Measurements from ENCODE around the gene MARCHF4.
"Not testable (repeated sequence)": the region's sequence is repeated elsewhere in the genome, so short reads cannot be mapped to it uniquely, and the experiment has no call there.

MARCHF4 gene

DNA sequence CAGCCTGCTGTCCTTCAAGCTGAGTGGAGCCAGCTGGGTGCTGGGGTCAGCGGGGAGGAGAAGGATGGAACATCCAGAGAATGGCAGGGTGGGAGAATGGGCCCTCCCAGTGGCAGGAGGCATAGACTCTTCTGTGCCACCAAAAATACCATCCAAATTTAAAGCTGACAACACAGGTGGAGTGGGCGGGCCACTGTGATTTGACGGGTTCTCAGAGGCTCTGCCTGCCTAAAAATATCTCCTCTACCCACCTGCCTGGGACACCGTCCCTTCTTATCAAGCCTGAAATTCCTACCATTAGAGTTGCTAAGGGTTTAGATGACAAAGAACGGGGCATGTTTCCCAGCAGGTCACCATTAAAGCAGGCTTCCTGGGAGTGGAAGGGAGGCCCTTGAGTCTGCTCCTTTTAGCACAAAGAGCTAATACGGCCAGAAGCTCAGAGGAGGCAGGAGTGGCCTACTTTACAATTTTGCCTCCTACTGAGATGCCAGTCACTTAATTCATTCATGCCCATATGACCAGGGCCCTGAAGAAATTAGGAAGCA, 19.8 kb upstream of the MARCHF4 start:
- DNase-seq = no peak

DNA sequence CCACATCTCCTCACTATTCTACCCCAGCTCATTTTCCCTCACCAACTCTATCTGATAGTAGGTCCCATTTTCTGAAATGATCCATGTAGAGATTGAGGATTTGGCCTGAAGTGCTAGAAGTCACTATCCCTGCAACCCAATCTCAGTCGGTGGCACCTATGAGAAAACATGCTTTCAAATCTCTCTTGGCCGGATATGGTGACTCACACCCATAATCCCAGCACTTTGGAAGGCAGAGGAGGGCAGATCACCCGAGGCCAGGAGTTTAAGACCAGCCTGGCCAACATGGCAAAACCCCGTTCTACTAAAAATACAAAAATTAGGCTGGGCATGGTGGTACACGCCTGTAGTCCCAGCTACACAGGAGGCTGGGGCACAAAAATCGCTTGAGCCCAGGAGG, 19.1 kb upstream of the MARCHF4 start:
- no peak for DNase-seq

DNA sequence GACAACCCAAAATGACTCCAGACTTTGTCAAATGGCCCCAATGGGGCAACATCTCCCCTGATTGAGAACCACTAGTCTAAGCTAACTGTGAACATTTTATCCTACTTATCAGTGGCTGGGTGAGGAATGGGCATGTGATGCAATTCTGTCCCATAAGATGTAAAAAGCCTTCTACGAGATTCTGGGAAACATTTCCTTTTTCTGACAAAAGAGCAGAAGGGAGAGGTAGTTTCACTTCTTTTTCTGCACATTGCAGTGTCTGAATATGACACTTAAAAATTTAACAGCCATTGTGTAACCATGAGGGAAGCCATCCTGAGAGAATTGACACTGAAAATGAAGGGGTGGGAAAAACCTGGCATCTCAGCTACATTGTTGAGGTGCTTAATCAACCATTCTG, 17.3 kb upstream of the MARCHF4 start:
- DNase-seq = no peak

DNA sequence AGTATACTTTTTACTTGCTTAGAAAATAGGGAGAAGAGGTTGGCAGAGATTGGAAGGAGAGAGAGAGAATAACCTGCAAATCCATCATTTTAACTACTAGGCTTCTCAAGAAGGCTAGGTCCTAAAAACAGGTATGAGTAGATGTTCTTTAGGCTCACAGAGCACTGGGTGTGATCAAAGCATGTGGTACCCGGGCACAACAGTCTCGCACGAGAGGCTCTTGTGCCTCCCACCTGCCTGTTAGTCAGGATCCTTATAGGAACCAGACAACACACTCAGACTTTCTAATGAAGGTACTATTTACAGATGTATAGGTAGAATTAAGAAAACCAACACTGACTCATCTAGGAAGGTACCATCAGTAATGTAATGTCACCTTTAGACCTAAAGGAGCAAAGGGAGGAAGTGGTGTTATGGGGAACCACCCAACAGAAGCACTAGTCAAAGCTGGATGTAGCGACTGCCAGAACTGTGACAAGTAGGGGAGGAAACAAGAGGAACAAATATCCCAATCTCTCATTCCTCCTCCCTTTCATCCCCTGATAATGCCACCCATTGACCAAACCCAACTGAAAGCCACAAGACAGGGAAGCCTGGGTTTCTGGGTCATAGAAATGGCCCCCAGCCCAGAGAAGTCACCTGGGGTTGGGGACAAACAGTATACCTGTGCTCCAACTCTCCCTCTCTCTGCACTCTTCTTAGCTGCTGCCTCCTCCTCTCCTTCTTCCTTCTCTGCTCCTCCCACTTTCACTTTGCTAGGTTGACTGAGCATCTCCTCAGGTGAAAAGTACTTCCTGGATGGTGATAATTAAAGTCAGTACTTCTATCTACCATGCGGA, 16.0 kb upstream of the MARCHF4 start:
- DNase-seq = no peak

DNA sequence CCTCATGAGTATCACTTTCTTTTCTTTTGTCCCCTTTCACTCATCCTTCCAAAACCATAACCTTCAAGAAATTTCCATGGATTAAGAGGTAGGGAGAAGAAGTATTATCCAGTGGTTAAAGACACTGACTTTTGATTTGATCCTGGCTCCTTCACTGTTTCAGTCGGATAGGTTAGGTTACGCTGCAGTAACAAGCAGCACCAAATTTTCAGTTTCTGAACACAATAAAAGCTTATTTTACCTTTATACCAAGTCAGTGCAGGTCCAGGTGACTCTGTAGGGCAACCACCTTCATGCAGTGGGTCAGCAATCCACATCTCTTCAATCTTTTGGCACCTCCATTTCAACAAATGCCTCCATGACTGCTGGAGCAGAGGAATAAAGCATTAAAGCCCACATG, 15.0 kb upstream of the MARCHF4 start:
- no peak for DNase-seq

DNA sequence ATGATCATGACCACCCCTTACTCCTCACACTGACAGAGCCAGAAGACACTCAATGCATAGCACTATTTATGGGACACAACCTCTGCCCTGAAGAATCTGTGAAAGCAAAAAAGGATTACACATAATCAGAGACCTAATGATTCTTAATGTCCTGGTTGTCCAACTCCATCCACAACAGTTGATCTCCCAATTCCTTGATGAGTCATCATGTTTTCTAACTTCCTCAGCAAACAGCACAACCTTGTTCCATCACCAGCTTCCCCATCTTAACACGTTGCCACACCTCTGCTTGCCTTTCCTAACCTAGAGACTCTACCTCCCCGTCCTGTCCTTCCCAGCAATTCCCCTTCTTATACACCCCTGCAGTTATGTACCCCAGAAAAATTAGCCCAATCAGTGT, 13.2 kb upstream of the MARCHF4 start:
- no peak for DNase-seq

DNA sequence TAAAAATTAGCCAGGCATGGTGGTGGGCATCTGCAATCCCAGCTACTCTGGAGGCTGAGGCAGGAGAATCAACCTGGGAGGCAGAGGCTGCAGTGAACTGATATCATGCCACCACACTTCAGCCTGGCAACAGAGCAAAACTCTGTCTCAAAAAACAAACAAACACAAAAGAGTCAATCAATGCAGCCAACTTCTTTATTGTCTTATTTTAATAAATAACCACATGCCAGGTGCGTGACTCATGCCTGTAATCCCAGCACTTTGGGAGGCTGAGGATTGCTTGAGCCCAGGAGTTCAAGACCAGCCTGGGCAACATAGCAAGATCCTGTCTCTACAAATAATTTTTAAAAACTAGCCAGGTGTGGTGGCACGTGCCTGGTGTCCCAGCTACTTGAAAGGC, 12.1 kb upstream of the MARCHF4 start:
- not testable (repeated sequence) for DNase-seq

DNA sequence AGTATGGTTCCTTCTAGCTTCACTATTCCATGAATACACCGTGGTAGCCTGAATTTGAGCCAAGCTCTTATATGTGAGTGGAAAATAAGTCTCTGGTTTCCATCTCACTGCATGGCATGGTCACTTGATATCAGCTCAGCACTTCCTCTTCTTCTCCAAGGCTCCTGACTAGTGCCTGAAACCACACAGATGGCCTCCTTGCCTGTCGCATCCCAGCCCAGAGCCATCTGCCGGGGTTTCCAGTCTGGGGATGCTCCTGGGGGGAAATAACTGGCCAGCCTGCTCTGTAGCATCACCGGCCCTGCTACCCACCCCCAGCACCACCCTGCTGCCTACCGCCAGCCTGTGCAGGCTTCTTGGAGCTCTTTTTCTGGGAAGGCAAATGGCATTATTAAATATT, 7.7 kb upstream of the MARCHF4 start:
- no peak for DNase-seq

DNA sequence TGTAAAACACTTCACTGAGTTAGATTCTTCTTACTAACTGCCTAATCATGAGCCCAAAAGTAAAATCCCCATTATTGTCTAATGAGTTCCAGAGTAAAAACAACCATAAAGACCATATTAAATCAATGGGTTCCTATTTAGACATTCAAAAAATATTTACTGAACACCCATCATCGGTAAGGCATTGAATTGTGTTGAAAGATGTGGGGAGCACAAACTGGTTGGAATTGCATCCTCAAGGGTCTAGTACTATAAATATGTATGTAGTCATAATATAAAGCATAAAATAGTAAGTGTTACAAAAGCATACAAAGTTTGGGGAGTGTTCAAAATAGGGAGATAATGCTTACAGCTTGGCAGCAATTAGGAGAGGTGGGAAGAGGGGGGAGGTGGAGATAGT, 3.0 kb upstream of the MARCHF4 start:
- DNase-seq = no peak

DNA sequence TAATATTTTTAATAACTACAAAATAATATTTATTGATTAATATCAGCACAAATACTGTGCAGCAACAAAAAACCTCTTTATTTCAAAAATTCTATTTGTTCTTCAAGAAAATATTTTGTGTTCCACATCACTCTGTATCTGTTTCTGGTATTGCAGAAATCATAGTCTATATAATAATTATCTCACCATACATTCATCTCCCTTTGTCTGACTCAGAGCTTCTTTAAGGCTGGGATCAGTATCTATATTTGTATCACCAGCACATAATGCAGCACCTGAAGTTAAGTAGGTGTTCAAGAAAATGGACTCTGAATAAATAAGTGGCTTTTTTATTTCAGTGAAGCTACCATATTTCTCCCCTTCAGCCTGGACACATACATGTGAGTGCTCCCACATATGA, 1.6 kb upstream of the MARCHF4 start:
- no peak for DNase-seq

DNA sequence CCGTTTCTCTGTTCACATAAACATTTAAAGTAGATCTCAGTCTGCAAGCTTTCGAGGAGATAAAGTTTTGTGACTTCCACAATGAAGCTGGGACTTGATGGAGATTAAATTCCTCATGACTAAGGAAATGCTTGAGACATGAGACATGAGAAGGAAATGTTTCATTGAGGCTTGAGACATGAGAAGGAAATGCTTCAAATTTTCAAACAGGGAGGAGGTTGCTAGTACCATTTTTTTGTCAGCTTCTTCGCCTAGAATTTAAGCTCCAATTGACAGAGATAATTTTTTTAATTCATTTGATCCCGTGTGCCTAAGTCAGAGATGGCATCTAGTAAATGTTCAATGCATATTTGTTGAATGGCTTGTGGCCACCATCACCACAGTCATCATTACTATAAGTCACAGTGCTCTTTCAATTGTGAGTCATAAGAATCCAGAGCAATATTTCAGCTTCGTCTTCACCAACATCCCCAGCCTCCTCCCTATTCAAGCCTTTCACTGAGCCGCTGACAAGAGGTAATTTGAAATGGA, 543 bp upstream of the MARCHF4 start:
- no peak for DNase-seq

DNA sequence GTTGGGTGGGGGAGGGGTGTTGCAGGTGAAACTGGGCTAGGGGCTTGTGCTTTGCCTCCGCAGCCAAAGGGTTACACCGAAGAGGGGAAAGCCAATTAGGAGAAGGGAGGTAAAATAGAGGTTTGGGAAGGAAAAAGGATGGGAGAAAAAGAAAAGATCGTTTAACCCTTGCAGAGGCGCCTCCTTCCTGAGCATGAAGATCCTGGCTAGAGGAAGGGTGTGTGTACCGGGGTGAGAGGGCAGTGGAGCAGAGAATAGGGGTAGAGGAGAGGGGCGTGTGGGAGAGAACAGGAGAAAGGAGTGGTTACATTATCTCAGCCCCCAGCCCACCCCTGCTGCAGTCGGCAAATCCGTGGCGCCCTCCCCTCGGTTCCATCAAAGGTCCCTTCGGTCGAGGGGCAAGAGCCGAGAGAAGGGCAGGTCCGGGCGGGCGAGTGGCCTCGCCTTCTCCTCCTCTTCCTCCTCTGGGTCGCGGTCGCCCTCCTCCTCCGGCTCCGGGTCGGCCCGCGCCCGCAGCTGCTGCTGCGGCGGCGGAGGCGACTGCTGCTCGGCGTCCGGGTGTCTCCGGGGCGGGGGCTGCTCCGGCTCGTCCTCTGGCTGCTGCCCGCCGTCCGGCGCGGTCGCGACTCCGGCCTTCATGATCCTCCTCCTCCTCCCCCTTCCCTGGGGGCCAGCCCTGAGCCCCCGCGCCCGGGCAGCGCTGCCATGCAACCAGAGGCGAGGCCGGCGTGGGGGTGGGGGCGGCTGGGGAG, 1.1 kb downstream of the MARCHF4 start:
- DNase-seq = no peak

DNA sequence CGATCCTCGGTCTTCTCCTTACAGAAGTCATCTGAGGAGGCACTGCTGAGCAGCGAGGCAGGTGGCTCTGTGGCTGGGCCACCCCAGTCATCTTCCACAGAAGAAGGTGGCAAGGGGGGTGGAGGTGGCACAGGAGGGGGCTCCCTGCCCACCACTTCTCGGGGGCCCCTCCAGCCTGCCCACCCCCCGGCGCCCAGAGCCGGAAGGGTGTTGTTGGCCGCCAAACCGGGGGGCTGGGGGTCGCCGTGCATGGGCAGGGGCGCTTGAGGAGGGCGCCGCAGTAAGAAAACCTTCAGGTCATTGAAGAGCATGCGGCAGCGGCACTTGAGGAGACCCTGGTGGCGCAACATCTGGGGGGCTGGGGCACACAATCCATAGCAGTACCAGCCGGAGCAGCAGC, 2.5 kb downstream of the MARCHF4 start:
- no peak for DNase-seq

DNA sequence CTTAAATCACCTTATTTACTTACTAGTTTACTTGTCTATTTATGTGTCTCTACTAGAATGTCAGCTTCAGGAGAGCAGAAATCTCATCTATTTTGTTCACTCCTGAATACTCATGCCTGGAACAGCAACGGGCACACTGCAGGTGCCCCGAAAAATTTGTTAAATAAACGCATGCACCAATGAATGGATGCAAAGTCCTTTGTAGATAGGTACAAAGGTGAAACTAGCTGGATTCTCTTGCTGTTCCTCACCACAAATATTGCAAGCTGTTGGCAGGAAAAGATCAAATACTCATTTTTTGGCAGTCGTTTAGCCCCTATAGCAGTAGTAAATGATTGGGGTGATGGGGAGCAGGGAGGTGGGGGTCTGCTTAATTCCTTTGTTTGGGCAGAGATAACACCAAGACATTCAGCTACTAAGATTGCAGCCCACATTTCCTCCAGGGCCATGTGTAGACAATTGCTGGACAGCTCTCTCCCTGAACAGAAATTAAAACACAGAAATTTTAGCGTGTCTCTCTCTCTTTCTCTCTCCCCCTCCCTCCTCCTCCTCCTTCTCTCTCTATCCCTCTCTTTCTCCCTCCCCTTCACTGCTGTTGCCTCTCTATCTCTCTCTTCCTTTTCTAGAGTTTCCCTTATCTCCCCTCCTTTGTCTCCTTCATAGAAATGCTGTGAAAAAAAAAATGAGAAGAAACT, 5.4 kb downstream of the MARCHF4 start:
- no peak for DNase-seq

DNA sequence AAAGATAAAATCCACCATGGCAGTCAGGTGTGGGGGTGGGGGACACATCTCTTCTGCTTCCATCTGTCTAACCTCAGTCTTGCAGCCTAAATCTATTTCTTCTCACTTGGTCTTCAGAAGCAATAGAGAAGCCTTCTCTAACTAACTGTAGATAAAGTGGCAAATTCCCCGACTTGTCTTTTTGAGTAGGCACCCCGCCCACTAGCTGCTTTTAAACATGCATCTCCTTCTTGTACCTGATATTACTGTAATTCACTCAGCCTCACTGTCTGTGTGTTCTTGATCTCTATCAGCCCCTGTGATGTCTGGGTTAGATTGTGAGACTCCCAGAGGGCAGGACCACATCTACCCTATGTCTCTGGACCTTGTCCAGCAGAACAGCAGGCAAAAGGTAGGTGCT, 6.8 kb downstream of the MARCHF4 start:
- DNase-seq = no peak

DNA sequence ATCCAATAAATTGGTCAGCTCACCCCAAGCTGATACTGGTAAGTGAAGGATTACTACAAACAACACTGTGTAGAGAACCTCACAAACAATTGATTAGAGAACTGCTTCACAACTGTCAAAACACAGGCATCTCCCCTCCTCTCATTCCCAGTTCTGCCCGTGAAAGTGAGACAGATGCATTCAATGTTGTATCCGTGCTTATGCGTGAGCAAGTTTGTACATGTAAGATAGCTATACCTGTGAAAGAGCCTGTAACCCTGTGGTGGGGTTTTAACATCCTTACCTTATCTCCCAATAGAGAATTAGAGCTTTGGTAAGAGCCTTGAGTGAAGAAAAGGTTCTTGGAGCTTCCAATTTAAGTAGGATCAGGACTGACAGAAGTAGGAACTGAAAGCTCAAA, 9.1 kb downstream of the MARCHF4 start:
- no peak for DNase-seq

DNA sequence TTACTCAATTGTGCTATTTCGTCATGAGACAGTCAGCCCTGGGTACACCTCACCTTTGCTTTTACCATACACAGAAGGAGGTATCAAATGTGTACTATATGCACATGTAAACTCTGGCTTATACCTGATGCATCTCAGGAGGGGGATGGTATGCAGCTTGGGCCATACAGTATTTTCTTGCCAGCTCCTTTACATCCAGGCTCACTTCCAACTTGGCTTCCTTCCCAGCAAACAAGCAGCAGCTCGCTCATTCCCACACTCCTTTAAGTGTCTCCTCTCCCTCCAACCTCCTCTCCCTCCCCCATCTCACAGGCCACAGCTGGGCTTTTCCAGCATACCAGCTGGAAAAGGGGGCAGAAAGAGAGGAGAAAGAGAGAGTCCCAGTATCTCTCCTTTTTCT, 9.6 kb downstream of the MARCHF4 start:
- DNase-seq = no peak

DNA sequence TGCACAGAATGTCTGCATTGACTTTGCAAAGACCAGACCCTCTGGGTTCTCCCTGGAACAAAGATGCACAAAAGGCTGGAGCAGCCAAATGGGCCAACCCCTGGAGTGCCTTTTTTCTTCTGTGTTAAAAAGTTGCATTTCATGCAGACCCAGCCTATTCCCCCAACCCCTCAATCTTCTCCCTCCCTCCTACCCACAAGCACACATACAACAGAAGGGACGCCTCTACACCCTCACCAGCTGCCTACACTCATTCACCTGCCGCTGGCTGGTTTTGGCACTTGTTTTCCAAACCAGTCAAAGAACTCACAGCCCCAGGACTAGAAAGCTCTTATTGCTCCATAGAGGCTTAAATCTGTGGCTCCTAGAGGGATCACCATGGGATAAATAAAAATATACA, 16.6 kb downstream of the MARCHF4 start:
- DNase-seq = no peak

DNA sequence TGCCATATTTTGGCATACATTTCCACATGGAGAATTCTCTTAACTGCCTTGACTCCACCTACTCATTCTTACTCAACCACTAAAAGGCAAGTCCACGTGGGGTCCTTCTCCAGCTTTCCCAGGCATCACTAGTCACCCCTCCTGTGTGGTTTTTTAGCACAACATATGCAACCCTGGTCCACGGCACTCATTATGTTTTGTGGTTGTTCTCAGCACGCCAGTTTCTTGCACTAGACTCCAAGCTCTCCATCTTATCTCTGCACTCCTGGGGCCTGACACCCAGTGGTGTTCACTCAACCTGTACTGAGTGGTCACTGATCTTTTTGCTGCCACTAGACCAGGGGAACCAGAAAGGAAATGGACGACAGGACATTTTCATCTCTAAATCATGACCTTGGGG, 18.0 kb downstream of the MARCHF4 start:
- DNase-seq = no peak

DNA sequence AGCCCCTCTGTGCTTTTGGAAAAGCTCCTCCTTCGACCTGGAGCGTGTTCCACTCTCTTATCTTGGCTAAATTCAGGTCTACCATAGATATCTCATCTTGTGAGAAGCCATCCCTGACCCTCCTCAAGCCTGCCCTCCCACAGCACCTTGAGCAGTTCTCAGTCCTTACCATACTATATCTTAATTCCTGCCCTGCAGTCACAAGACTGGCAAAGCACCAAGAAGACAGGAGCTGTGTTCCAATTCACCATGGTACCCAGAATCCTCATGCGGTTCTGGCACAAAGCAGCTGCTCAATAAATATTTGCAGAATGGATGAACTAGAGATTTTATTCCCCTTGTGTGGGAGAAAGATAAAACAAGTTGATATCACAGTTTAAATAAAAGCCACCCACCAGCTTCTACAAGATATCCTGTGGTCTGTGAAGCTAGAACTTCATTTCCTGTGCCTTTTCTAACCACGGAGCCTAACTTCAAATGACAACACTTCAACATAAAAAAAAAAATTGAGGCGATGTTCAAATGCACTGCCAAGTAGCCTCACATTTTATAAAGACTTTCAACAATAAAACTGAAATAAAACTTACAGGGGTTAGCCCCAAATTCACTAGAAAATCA, 19.5 kb downstream of the MARCHF4 start:
- no peak for DNase-seq

DNA sequence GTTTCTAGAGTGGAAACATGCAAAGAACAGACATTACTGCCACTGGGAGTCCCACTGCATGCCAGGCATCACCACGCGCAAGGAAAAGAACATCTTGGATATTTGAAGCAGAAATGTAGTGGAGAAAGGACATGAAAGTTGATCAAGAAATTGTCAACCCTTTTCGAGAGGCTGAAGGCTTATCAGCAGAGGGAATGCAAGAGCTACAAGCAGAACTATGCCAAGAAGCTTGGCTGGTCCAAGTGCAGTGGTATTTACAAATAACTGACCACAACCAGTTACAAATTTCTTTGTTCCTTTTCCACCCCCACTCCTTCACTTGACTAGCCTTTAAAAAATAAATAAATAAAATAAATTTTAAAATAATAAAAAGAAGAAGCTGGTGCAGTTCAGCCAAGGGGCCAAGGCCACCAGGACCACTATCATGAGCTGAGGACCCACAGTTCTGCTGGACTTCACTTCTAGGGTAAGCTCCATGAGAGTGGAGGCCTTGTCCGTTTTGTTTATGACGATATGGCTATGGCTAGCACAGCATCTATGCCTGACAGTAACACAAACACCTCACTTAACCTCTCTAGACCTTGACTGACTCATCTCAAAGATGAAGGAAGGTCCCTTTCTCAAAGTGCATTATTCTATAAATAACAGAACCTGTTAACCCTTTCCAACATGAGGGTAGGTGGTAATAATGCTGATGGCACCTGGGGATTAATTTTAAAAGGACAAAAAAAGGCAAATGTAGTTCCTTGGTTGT, 20.9 kb downstream of the MARCHF4 start:
- DNase-seq = no peak

DNA sequence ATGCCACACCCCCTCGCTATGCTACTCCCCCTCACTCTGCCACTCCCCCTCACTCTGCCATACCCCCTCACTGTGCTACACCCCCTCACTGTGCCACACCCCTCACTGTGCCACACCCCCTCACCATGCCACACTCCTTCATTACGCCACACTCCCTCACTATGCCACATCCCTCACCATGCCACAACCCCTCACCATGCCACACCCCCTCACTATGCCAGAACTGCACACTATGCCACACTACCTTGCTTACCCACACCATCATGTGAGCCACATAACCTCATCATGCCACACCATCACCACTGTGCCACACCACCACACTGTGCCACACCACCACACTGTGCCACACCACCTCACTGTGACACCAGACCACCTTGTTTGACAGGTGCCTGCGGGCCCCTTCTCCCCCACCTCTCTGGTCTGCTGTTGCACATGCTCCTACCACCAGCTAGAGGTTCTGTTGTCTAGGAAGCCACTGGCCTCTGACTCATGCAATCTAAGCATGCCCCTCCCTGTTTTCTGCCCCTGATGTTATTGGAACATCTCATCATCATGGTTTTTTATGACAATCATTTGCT, 22.0 kb downstream of the MARCHF4 start:
- DNase-seq = no peak

All from T-helper 9 cell (primary cell).